Thyroid gland (tissue), 4 donors: Measurements from ENCODE around the gene IFT27. TPM values are rescaled to one million over a fixed set of nuclear protein-coding genes. Genes with fewer than 3 reads are reported as not detected.
A peak's percentile ranks its signal among the peaks of the same experiment; 100 is the strongest.

Experiments used
- DNase-seq, 2 donors: peaks; one replicate each; pipeline ENCODE4 v3.0.0-alpha.2; 2019
- H3K27ac ChIP-seq, 3 donors: fragments of 200-600 bp; sonication (generic); 1 replicate in 2 of 3; 2 replicates in 1 of 3; pipeline ENCODE4 v1.5.1; 2016 to 2019; ENCODE audit warnings: mild to moderate bottlenecking in 1 of 3, moderate library complexity in 1 of 3
- H3K27me3 ChIP-seq: fragments of 200-600 bp; sonication (generic); one replicate; pipeline ENCODE4 v1.5.1; 2019
- H3K36me3 ChIP-seq, 2 donors: fragments of 200-600 bp; sonication (generic); one replicate each; pipeline ENCODE4 v1.5.1; 2016 to 2019
- H3K4me1 ChIP-seq, 2 donors: fragments of 200-600 bp; sonication (generic); one replicate each; pipeline ENCODE4 v1.5.1; 2017 to 2019
- H3K4me3 ChIP-seq, 3 donors: fragments of 200-600 bp; sonication (generic); replicated peaks in 1 of 3; 1 replicate in 2 of 3; 2 replicates in 1 of 3; pipeline ENCODE4 v1.5.1; 2016; ENCODE audit warnings: mild to moderate bottlenecking in 1 of 3
- H3K9me3 ChIP-seq: fragments of 200-600 bp; sonication (generic); one replicate; pipeline ENCODE4 v1.5.1; 2017
- POLR2A ChIP-seq, 2 donors: fragments of 450-650 bp; IDR thresholded peaks; one replicate each; pipeline ENCODE4 v1.6.1; 2017; ENCODE audit warnings: antibody characterized with exemption in 2 of 2, mild to moderate bottlenecking in 2 of 2, moderate library complexity in 1 of 2
- WGBS, 2 donors: methylation state at CpG; one replicate each; pipeline ENCODE4 v1.1.5; 2017; 5-methylcytosine and 5-hydroxymethylcytosine counted together
- intact Hi-C: fragments of 100-400 bp; cut with DNase I; formaldehyde crosslinking; loops from one replicate; pipeline ENCODE4 v1.15.1; 2023
- total RNA-seq, 4 donors: library from RNA; depleted of rRNA; stranded (reverse); fragments of >200 nt; gene quantifications; one replicate each; pipeline ENCODE4 v1.2.3, GENCODE V29; 2016
- TF ChIP-seq, protein P1 (sequence below), 6 experiments: fragments of 200-600 bp in 3 of 6; fragments of 450-650 bp in 3 of 6; sonication (generic) in 3 of 6; IDR thresholded peaks; one replicate each; pipeline ENCODE4 v1.5.1; 2016 to 2019; ENCODE audit warnings: antibody characterized with exemption in 6 of 6, mild to moderate bottlenecking in 2 of 6, inconsistent platforms in 1 of 6, moderate library complexity in 1 of 6

The IFT27 gene
- total RNA-seq, 4 donors from 2014 or later: 25.1 to 39.2 (median 36.3) TPM

DNA sequence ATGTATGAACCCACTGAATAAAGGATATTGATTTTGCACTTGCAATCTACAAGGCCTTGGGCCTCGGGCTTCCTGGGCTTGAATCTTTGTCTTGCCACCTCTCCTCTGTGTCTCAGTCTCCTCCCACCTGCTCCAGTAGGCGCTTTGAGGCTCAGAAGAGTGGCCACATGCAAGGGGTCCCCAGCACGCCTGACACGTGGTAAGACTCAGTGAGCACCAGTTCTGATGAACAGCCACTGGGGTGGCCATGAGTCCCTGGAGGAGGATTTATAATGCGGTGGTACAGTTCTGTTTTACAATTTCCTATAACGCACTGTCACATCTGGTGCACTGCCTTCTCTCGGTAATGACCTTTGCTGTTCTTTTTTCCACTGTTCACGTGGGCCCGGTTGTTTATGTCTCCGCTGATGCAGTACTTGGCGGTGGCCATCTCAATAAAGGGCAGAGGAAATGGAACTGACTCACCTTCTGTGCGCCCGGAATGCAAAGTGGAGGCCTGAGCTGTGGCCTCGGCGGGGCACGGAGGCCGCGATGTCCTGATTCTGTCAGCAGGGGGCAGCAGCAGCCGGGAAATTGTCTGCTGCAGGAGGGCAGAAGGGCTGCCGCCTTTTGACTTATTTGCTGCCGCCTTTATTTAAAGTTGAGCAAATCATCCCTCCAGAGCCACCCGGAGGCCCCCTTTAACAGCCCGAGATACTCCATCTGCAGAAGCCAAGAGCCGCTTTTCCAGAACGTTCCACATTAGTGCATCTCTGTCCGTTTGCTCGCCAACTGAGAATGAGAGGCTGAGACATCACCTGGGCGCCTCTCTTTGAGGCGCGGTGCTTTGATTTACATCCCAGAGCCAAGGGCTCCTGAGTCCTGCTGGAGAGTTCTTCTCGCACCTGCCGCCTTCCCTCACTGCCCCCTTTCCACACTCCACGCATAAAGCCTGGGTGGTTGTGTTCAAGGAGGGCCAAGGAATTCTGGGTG, 6.0 kb upstream of the IFT27 start:
- Histone ChIP-seq H3K9me3 (no peaks in the 10 kb centered on the region), H3K27ac (no peak overlapping the region), H3K27me3 (no peaks in the 10 kb centered on the region), H3K4me1 (no peaks in the 10 kb centered on the region), H3K36me3 (no peaks in the 10 kb centered on the region), H3K4me3 (no peak overlapping the region)
- DNase-seq: peak; percentile 70 to 77
- WGBS, 2 donors: 17 to 20% methylated on average over 27 to 33 of the region's 33 CpGs
- intact Hi-C loops: loop anchor here (2.0 to 10.0 kb wide), 4 partner anchors 79 to 273 kb away; partner anchors contain the start of genes KCTD17 and NCF4
- no peak for TF ChIP-seq POLR2A (IDR thresholded peaks at IDR 0.05)
- TF ChIP-seq, protein P1, sequence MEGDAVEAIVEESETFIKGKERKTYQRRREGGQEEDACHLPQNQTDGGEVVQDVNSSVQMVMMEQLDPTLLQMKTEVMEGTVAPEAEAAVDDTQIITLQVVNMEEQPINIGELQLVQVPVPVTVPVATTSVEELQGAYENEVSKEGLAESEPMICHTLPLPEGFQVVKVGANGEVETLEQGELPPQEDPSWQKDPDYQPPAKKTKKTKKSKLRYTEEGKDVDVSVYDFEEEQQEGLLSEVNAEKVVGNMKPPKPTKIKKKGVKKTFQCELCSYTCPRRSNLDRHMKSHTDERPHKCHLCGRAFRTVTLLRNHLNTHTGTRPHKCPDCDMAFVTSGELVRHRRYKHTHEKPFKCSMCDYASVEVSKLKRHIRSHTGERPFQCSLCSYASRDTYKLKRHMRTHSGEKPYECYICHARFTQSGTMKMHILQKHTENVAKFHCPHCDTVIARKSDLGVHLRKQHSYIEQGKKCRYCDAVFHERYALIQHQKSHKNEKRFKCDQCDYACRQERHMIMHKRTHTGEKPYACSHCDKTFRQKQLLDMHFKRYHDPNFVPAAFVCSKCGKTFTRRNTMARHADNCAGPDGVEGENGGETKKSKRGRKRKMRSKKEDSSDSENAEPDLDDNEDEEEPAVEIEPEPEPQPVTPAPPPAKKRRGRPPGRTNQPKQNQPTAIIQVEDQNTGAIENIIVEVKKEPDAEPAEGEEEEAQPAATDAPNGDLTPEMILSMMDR (IDR thresholded peaks at IDR 0.05): peak; percentile 75 to 92 (median 86)

DNA sequence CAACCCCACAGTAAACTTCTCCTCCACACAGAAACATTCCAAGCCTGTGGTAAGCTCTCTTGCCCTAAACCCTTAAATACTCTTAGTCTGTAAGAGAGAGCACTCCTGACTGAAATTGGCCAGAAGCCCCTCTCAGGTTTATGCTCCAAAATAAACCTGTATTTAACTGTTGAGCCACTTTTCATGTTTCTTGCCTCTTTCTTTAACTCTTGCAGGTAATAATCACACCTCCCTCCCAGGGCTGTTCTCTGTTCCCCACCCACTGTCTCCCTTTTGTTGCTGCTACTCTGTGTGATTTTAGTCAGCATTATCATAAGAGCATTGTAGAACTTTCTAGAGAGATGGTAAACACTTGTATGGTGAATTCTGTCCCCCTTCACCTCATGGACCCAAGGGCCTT, 2.1 kb upstream of the IFT27 start:
- no peak overlapping the region for H3K27ac ChIP-seq
- H3K4me3 ChIP-seq: no peak overlapping the region
- no peak for TF ChIP-seq POLR2A (IDR thresholded peaks at IDR 0.05)
- TF ChIP-seq, protein P1 (IDR thresholded peaks at IDR 0.05): no peak
- peaks cover 12 to 19% of the 10 kb centered on the region in 2 donors for H3K4me1 ChIP-seq
- H3K27me3 ChIP-seq: no peaks in the 10 kb centered on the region
- no peaks in the 10 kb centered on the region for H3K36me3 ChIP-seq
- DNase-seq: no peak
- intact Hi-C loops: no loop called here
- H3K9me3 ChIP-seq: no peaks in the 10 kb centered on the region

DNA sequence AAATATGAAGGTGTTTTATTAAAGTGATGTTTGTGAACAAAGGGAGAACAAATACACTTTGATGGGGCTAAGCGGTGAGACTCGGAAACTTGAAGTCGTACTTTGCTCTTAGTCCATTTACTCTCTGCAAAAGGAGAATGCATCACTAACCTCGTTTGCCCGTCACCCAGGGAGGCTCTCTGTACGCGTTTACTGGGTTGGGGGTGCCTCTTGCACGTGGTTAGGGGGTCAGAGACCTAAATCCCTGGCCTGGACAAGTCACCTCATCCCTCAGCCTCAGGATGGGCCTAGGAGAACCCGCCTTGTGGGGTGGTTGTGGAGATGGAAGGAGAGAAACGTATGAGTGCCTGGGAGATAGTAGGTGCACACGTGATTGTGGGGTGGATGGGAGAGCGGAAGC, 803 bp upstream of the IFT27 start:
- no peak for DNase-seq
- Histone ChIP-seq H3K36me3 (no peaks in the 10 kb centered on the region), H3K27me3 (no peaks in the 10 kb centered on the region), H3K4me1 (peaks cover 20 to 32% of the 10 kb centered on the region in 2 donors), H3K9me3 (no peaks in the 10 kb centered on the region), H3K27ac (peak overlapping the region in 2 of 3 donors; percentile 19 to 55), H3K4me3 (peak overlapping the region in 1 of 3 donors; percentile 4)
- intact Hi-C loops: no loop called here
- 67 to 73% methylated on average over 12 of the region's 12 CpGs for WGBS, 2 donors
- TF ChIP-seq POLR2A (IDR thresholded peaks at IDR 0.05): no peak
- TF ChIP-seq, protein P1 (IDR thresholded peaks at IDR 0.05): no peak

DNA sequence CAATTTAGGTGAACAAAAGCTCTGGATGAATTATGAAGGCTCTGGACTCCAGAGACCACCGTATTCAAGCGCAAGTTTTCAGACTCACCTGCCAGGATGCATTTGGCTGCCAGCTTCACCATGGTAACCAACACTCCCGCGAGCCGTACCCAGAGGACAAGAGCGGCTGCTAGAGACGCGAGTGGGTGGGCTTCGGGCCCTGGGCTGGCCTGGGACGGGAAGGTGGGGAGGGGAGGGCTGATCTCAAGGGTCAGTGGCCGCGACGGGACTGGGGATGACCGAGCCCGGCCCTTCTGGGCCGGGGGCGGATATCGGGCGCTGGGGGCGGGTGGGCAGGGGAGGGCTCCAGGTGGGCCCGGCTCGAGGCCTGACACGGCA, 344 bp downstream of the IFT27 start:
- H3K4me1 ChIP-seq: peaks cover 20 to 44% of the 10 kb centered on the region in 2 donors
- intact Hi-C loops: no loop called here
- TF ChIP-seq POLR2A (IDR thresholded peaks at IDR 0.05): no peak
- TF ChIP-seq, protein P1 (IDR thresholded peaks at IDR 0.05): no peak
- no peaks in the 10 kb centered on the region for H3K36me3 ChIP-seq
- H3K9me3 ChIP-seq: no peaks in the 10 kb centered on the region
- WGBS, 2 donors: 0 to 2% methylated on average over 12 to 18 of the region's 23 CpGs
- peak; percentile 67 to 69 for DNase-seq
- H3K27me3 ChIP-seq: no peaks in the 10 kb centered on the region
- H3K4me3 ChIP-seq: peak overlapping the region; percentile 23 to 89 (median 35)
- peak overlapping the region; percentile 59 to 92 (median 85) for H3K27ac ChIP-seq

DNA sequence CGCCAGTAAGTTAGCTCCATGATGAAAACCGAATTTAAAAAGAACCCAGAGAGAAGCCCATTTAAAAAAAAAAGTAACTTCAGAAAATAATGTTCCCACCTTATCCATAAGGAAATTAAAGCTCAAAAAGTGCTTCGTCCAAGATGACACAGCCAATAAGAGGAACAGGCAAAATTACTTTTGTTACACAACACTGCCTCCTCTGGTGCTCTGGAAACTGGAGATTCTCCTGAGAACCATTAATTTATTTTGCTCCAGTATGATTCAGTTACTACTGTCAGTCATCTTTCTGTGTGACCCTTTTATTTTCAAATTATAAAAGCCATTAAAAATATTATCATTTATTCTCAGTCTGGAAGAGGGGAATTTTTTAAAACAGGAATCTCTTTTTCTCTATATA, 2.0 kb downstream of the IFT27 start:
- no peaks in the 10 kb centered on the region for H3K27me3 ChIP-seq
- intact Hi-C loops: no loop called here
- 78 to 80% methylated on average over 3 of the region's 3 CpGs for WGBS, 2 donors
- peak in 1 of 2 donors; percentile 13 for DNase-seq
- H3K27ac ChIP-seq: peak overlapping the region in 2 of 3 donors; percentile 78 to 93
- peaks cover 20 to 58% of the 10 kb centered on the region in 2 donors for H3K4me1 ChIP-seq
- H3K36me3 ChIP-seq: no peaks in the 10 kb centered on the region
- no peaks in the 10 kb centered on the region for H3K9me3 ChIP-seq
- H3K4me3 ChIP-seq: no peak overlapping the region
- TF ChIP-seq POLR2A (IDR thresholded peaks at IDR 0.05): no peak
- TF ChIP-seq, protein P1 (IDR thresholded peaks at IDR 0.05): peak in 4 of 6 experiments; percentile 29 to 59 (median 48)
